Esophagus muscularis mucosa (tissue), 4 donors: ENCODE measurements around the gene HOXC10. TPM values are rescaled to one million over a fixed set of nuclear protein-coding genes. Genes with fewer than 3 reads are reported as not detected.
A peak's percentile ranks its signal among the peaks of the same experiment; 100 is the strongest.

Experiments used
- DNase-seq: peaks from one replicate; pipeline ENCODE4 v3.0.0-alpha.2; 2017; ENCODE audit errors: extremely low spot score
- H3K27ac ChIP-seq, 4 donors: fragments of 200-600 bp; sonication (generic); replicated peaks in 1 of 4; 1 replicate in 3 of 4; 2 replicates in 1 of 4; pipeline ENCODE4 v1.5.1; 2016 to 2019; ENCODE audit warnings: mild to moderate bottlenecking in 1 of 4
- H3K27me3 ChIP-seq, 4 donors: fragments of 200-600 bp; sonication (generic); one replicate each; pipeline versions ENCODE4 v1.5.1 to v1.6.0; 2016 to 2019
- H3K36me3 ChIP-seq, 4 donors: fragments of 200-600 bp; sonication (generic); one replicate each; pipeline ENCODE4 v1.5.1; 2016 to 2019
- H3K4me1 ChIP-seq, 4 donors: fragments of 200-600 bp; sonication (generic); one replicate each; pipeline ENCODE4 v1.5.1; 2016 to 2019
- H3K4me3 ChIP-seq, 4 donors: fragments of 200-600 bp; sonication (generic); 1 replicate in 2 of 4; 2 replicates in 2 of 4; pipeline ENCODE4 v1.5.1; 2016 to 2019; ENCODE audit warnings: mild to moderate bottlenecking in 4 of 4, moderate library complexity in 1 of 4
- H3K9me3 ChIP-seq, 4 donors: fragments of 200-600 bp; sonication (generic); 1 replicate in 3 of 4; 2 replicates in 1 of 4; pipeline ENCODE4 v1.5.1; 2016 to 2019
- EP300 ChIP-seq: sonication (generic); formaldehyde crosslinking; IDR thresholded peaks from one replicate; pipeline ENCODE4 v1.6.1; 2017; ENCODE audit warnings: antibody characterized with exemption
- POLR2A ChIP-seq: fragments of 450-650 bp; IDR thresholded peaks from one replicate; pipeline ENCODE4 v1.6.1; 2017; ENCODE audit warnings: antibody characterized with exemption, moderate library complexity, mild to moderate bottlenecking, low read depth
- POLR2AphosphoS5 ChIP-seq, 2 donors: sonication (generic); formaldehyde crosslinking; IDR thresholded peaks; one replicate each; pipeline ENCODE4 v1.6.1; 2017; ENCODE audit warnings: antibody characterized with exemption in 2 of 2
- WGBS: methylation state at CpG from one replicate; pipeline ENCODE4 v1.1.5; 2018; 5-methylcytosine and 5-hydroxymethylcytosine counted together
- intact Hi-C: fragments of 100-400 bp; cut with DNase I; formaldehyde crosslinking; loops from one replicate; pipeline ENCODE4 v1.15.1; 2023
- total RNA-seq, 4 donors: library from RNA; depleted of rRNA; stranded (reverse); fragments of >200 nt; gene quantifications; one replicate each; pipeline versions ENCODE4 v1.1.0 to v1.2.1, GENCODE V29; 2016
- TF ChIP-seq, protein P1 (sequence below), 3 experiments: fragments of 200-600 bp in 2 of 3; fragments of 450-650 bp in 1 of 3; sonication (generic) in 2 of 3; IDR thresholded peaks; one replicate each; pipeline ENCODE4 v1.5.1; 2017 to 2019; ENCODE audit warnings: antibody characterized with exemption in 3 of 3, mild to moderate bottlenecking in 2 of 3, moderate library complexity in 1 of 3

The HOXC10 gene
- total RNA-seq, 4 donors from 2014 or later, result not detected

DNA sequence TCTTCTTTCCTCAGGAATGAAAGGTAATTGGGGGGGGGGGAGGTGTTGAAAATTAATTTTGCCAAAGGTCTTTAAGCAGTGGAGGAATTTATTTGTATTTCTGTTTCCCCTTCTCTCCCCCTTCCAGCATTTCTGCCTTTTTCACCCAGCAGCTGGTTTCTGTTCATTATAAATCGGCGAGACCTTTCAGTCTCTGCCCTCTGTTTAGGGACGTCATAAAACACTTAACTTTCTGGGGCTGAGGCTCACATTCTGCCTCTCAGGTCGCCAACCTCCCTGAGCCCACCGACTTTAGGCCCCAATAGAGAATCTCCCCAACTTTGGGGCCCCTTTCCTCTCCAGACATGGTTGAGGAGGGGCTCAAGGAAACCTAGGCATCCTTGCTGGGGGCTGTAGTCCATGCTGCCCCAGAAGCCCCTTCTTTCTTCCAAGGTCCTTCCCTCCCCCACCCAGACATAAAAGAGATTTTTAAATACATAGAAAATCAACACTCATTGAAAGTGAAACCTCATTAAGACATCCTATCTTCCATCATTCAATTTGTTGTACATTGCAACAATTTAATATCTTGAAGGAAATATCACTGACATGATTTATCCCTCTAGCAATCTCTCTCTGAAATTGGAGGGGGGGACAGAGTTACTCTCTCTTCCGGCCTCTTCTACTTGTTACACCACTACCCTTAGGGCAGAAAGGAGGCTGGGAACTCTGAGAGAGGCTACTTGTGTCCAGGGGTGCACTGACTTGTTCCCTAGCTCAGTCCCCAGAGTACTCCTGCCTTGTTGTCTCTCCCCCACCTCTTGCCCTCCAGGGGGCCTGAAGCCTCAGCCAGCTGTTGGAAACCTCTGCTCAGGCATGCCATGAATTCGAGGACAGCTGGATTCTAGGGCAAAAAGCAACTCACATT lies 40.8 kb downstream of the HOXC10 start:
- no peak overlapping the region for H3K27ac ChIP-seq
- no peaks in the 10 kb centered on the region for H3K9me3 ChIP-seq
- no peak overlapping the region for H3K4me3 ChIP-seq
- peaks cover under 1 to 20% (median 13%) of the 10 kb centered on the region in 4 donors for H3K4me1 ChIP-seq
- 29% methylated on average over 7 of the region's 7 CpGs for WGBS
- H3K36me3 ChIP-seq, result no peaks in the 10 kb centered on the region
- peaks cover 0 to 100% (median 72%) of the 10 kb centered on the region in 4 donors for H3K27me3 ChIP-seq
- no peak for TF ChIP-seq EP300
- TF ChIP-seq, protein P1, sequence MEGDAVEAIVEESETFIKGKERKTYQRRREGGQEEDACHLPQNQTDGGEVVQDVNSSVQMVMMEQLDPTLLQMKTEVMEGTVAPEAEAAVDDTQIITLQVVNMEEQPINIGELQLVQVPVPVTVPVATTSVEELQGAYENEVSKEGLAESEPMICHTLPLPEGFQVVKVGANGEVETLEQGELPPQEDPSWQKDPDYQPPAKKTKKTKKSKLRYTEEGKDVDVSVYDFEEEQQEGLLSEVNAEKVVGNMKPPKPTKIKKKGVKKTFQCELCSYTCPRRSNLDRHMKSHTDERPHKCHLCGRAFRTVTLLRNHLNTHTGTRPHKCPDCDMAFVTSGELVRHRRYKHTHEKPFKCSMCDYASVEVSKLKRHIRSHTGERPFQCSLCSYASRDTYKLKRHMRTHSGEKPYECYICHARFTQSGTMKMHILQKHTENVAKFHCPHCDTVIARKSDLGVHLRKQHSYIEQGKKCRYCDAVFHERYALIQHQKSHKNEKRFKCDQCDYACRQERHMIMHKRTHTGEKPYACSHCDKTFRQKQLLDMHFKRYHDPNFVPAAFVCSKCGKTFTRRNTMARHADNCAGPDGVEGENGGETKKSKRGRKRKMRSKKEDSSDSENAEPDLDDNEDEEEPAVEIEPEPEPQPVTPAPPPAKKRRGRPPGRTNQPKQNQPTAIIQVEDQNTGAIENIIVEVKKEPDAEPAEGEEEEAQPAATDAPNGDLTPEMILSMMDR (IDR thresholded peaks at IDR 0.05), result no peak
- no peak for TF ChIP-seq POLR2A
- no peak for TF ChIP-seq POLR2AphosphoS5 (IDR thresholded peaks at IDR 0.05)
- DNase-seq, result no peak
- intact Hi-C loops, result no loop called here

DNA sequence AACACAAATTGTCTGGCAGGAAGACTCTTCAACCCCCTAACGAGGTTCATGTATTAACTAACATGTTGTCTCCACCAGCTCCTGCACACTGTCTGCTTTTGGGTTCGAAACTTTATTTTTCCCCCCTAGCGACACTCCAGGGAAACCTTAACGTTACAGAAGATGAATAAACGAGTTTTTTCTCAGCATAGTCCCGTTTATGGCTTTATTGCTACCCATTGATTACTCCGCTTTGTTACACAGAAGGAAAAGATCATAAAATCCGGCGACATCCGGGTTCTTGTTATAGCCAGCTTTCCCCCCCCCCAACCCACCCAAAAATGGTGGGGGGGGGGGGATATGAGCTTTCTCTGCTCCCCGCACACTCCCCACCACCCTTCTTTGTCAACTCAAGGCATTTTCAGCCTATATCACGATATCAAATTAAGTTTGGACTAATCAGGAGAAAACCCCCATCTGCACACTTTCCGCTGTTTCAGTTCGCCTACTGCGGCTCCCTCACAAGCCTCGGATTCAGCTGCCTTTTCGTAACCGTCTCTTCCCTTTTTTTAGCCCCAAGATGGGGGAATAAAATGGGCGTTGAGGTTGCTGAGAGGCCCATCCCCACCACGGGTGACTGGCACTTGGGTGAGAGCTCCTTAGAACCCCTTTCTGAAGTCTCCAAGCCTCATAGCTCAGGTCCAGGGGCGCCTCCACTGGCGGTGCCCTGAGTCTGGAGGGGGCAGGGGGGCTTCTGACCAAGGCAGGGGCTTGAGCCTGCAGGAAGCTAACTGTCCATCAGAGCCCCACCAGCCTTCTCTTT lies 41.9 kb downstream of the HOXC10 start:
- no peak for TF ChIP-seq EP300
- intact Hi-C loops, result no loop called here
- H3K27me3 ChIP-seq, result peaks cover 0 to 100% (median 72%) of the 10 kb centered on the region in 4 donors
- no peak overlapping the region for H3K27ac ChIP-seq
- WGBS, result 22% methylated on average over 22 of the region's 22 CpGs
- H3K9me3 ChIP-seq, result no peaks in the 10 kb centered on the region
- H3K36me3 ChIP-seq, result no peaks in the 10 kb centered on the region
- H3K4me1 ChIP-seq, result peaks cover 5 to 20% (median 15%) of the 10 kb centered on the region in 4 donors
- no peak overlapping the region for H3K4me3 ChIP-seq
- no peak for DNase-seq

DNA sequence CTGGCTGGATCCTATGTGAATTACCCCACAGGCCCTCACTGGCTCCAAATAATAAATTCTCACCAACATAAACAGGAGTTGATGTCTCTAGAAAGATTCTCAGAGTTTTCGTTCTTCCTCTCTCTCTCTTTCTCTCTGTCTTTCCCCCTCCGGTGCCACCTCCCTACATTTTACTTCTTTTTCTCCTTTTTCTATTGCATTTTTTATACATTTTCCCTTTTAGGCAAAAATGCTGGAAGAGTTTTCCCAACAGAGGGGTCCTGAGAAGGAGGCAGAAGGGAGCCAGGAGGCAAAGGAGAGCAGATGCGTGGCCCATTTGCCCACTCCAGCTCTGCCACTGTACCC lies 42.5 kb downstream of the HOXC10 start:
- peaks cover 5 to 22% (median 15%) of the 10 kb centered on the region in 4 donors for H3K4me1 ChIP-seq
- peaks cover 0 to 100% (median 69%) of the 10 kb centered on the region in 4 donors for H3K27me3 ChIP-seq
- intact Hi-C loops, result no loop called here

DNA sequence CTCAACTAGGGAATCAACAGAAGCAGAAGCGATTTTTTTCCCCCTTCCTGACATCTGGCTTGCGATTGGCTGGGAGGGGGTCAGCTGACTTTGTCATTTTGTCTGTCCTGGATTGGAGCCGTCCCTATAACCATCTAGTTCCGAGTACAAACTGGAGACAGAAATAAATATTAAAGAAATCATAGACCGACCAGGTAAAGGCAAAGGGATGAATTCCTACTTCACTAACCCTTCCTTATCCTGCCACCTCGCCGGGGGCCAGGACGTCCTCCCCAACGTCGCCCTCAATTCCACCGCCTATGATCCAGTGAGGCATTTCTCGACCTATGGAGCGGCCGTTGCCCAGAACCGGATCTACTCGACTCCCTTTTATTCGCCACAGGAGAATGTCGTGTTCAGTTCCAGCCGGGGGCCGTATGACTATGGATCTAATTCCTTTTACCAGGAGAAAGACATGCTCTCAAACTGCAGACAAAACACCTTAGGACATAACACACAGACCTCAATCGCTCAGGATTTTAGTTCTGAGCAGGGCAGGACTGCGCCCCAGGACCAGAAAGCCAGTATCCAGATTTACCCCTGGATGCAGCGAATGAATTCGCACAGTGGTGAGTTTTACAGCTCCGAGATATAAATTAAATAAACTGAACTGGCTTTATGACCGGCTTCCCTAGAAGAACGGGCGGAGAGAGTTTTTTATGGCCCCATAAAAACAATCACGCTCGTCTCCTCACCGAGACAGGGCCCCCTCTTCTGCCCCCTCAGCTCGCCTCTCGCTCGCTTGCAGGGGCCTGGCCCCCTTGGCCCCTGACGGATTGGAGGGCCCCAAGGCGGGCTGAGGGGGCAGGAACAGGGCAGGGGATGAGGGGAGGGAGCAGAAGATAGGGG lies 43.6 kb downstream of the HOXC10 start, which contains the start of gene HOXC6:
Gene HOXC6, plus strand, starts transcription at position 127 of the 888 bp plus-strand sequence. Its CDS starts 82 bp downstream, at position 209.
- no peak within 1 kb of the TSS for H3K27ac ChIP-seq
- 11% methylated on average over 36 of the region's 36 CpGs for WGBS
- H3K36me3 ChIP-seq, result no peaks in the 10 kb centered on the region
- peaks cover 5 to 33% (median 19%) of the 10 kb centered on the region in 4 donors for H3K4me1 ChIP-seq
- peak within 1 kb of the TSS; percentile 27 to 36 (median 32) for H3K4me3 ChIP-seq
- intact Hi-C loops, result no loop called here
- TF ChIP-seq POLR2A, result no peak
- no peak for TF ChIP-seq EP300
- TF ChIP-seq, protein P1 (IDR thresholded peaks at IDR 0.05), result no peak
- peak in 1 of 2 donors; percentile 5 for TF ChIP-seq POLR2AphosphoS5 (IDR thresholded peaks at IDR 0.05)
- H3K9me3 ChIP-seq, result no peaks in the 10 kb centered on the region
- no peak for DNase-seq
- peaks cover 0 to 99% (median 67%) of the 10 kb centered on the region in 4 donors for H3K27me3 ChIP-seq

More for the DNA sequence above, 42.5 kb downstream of the HOXC10 start:
- Histone ChIP-seq H3K4me3 (no peak overlapping the region), H3K9me3 (no peaks in the 10 kb centered on the region), H3K36me3 (no peaks in the 10 kb centered on the region), H3K27ac (no peak overlapping the region)
- no peak for DNase-seq
- 51% methylated on average over 3 of the region's 3 CpGs for WGBS
- no peak for TF ChIP-seq POLR2A
- TF ChIP-seq POLR2AphosphoS5 (IDR thresholded peaks at IDR 0.05), result no peak
- TF ChIP-seq EP300, result no peak
- TF ChIP-seq, protein P1 (IDR thresholded peaks at IDR 0.05), result no peak
